H54 (cell line): ENCODE measurements around the gene TTLL11.
A peak's percentile ranks its signal among the peaks of the same experiment; 100 is the strongest.
"Not testable (repeated sequence)": the region's sequence is repeated elsewhere in the genome, so short reads cannot be mapped to it uniquely, and the experiment has no call there.

Experiments
- DNase-seq: peaks from one replicate; pipeline ENCODE4 v3.0.0; 2011; ENCODE audit warnings: low spot score, mixed read lengths; ENCODE audit not compliant: insufficient read length
- FAIRE-seq: peaks from 3 replicates; lab custom pipeline; 2011; peaks lifted over from hg19 to GRCh38; lab: Jason Lieb, UNC
- POLR2A ChIP-seq: IDR thresholded peaks from 2 replicates; pipeline ENCODE4 v1.6.1; 2011; ENCODE audit warnings: low read depth, mild to moderate bottlenecking, low read length

Gene TTLL11

DNA sequence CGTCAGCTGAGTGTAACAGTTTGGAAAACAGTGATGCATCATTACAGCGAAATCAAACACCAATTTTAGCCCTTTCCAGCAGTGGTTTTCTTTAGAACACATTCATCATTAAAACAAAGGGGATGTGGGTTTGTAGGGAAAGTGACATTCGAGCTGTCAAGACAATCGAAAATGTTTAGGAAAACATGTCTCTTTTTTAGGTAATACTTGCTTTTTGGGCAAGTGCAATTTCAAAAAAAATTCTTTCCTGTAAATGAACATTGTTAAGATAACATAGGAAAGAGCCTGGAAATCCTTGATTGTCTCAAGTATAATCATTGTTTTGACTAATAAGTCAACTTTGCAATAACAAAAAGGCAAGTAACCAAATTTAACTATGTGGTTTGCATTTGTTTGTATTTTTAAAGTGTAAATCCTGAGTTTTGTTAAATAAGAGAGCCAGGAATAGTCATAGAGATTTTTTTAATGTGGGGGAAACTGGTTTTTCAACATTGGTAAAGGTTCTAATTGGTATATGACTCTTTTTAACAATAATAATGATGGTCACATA is 182.5 kb downstream of the TTLL11 start:
- DNase-seq (no peak), FAIRE-seq (no peak)
- no peak for TF ChIP-seq POLR2A

DNA sequence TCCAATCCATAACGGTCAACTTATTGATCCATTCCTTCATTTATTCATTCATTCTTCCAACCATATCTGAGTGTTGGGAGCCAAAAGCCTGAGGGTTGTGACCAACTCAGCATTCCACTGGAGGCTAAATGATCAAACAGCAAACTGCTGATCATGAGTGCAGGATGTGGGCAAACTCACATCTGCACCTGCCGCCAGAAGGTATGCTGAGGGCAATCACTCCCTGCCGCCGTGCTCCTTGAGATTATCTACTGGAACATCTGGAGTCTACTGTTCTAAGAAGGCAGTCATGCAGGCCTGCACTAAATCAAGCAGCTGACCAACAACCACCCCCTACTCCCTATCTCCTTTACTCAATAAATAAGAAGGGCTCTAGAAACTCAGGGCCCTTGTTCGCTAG is 184.0 kb downstream of the TTLL11 start:
- FAIRE-seq: no peak
- DNase-seq: no peak
- no peak for TF ChIP-seq POLR2A

DNA sequence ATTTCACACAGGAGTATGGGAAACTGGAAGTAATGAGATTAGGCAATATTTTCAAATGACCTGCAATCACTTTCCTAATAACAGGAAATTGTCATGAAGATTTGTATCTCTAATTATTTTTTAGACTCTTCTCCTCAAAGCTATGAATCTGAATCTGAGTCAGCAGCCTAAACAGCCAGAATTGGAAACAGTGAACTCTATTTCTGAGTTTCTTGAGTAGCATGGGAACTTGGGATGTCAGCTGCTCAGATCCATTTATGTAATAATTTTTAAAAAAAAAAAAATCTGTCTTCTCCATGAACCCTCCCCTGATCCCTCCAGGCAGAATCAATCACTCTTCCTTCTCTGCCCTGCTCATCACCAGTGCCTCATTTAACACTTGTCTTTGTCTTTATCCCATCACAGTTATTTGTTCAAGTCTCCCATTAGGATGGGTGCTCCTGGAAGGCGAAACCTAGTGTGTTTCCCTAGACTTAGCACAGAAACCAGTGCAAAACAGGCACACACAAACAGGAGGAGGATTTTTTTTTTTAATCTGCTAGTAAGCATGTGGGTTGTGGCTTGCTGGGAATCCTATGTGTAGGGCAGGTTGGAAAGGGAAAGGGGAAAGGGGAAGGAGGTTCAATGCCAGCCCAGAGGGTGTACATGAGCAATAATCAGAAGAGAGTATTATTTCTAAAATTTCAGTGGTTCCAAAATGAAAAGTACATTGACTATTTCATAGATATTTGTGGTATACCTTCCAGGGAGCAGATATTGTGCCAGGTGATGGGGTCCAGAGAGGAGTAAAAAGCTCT is 186.8 kb downstream of the TTLL11 start:
- DNase-seq (no peak), FAIRE-seq (no peak)
- no peak for TF ChIP-seq POLR2A

DNA sequence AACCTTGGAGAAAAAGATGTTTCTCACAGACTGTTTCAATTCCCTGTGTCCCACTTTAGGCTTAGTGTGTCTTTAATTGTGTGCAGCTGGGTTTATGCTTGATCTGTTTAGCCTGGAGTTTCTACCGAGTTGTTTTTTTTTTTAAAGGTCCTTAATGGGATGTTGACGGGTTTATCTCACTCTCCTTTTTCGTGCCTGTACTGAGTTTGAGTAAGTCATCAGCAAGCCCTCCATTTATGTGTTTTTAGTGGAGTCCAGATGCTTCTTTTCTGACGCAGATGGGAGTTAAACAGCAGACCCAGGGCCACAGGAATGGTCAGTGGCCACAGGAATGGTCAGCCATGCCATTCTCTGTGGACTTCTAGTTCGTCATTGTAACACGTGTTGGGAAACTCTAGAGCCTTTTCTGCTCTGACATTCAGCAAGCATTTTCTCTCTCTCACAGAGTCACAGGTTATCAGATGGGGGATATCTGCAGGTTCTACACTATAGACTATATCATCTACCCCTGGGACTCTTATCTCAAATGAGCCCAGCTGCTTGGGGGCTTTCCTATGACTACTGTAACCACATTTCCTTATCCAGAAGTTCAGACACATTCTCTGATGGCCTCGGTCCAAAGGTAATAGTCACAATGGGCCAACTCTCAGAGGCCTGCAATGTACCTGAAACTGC is 190.5 kb downstream of the TTLL11 start:
- TF ChIP-seq POLR2A: no peak
- FAIRE-seq (no peak), DNase-seq (no peak)

DNA sequence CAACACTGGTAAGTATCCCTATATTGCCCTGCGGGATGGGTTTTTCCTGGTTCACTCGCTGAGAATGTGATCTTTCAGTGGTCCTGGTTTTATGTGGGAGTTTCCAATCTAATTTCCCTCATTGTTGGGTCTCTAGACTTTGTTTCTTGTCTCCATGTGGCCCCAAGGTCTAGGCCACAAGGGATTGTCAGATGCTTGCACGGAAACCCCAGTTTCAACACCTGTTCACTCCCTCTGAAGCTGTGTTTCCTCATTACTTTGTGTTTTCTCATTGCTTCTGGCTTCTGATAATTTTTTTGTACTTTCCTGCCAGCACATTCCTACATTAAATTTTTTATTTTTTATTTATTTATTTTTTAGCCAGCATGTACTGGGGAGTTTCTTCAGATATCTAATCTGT is 191.5 kb downstream of the TTLL11 start:
- FAIRE-seq: no peak
- no peak for TF ChIP-seq POLR2A

DNA sequence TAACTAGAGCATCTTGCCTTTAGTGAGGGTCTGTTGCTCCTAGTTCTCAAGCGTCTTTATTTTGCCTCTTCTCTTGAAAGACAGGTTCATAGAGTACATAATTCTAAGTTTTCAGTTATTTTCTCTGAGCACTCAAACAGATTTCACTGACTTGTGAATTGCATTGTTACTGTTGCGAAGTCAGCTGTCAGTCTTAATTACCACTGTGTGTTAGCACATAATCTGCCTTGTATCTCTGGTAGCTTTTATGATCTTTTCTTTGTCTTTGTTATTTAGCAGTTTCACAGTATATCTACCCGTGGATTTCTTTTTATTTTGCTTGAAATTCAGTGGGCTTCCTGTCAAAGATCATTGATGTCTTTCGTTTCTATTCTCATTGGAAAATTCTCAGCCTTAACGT is 192.9 kb downstream of the TTLL11 start:
- no peak for TF ChIP-seq POLR2A
- no peak for FAIRE-seq
- no peak for DNase-seq

More for the DNA sequence above, 191.5 kb downstream of the TTLL11 start:
- DNase-seq: no peak

DNA sequence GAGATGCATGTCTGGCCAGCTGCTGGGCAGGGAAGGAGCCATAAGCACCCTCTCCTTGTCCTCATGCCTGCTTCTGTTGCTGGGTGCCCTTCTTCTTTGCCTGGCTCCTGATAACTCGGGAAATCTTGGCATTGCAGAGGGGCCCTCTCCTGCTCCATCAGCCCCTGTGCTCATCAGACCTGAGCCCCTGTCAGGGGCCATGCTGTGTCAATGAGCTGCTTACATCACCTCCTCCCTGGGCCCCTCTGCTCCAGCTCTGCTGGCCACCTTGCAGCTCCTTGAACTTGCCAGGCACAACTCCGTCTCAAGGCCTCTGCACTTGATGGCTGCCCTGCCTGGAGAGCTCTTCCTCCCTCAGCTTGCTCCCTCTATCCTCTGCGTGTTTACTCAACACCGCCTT is 194.3 kb downstream of the TTLL11 start:
- DNase-seq (no peak), FAIRE-seq (no peak)
- TF ChIP-seq POLR2A: no peak

DNA sequence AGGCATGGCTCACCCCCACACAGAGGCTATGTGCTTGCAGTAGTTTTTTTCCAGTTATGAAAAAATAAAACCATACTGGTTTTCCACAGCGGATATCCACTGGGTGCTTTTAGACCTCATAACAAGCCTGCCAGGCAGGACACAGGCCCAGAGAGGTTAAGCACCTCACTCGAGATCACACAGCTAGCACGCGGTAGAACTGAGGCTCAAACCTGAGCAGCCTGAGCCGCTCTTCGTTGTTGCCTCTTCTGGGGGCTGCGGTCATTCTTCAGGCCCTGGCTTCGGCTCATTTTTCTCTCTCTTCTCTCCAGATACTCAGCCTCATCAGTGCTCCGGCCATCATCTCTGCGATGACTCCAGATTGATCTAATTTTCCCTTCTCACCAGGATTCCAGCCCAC is 196.0 kb downstream of the TTLL11 start:
- DNase-seq: no peak
- TF ChIP-seq POLR2A: no peak
- no peak for FAIRE-seq

DNA sequence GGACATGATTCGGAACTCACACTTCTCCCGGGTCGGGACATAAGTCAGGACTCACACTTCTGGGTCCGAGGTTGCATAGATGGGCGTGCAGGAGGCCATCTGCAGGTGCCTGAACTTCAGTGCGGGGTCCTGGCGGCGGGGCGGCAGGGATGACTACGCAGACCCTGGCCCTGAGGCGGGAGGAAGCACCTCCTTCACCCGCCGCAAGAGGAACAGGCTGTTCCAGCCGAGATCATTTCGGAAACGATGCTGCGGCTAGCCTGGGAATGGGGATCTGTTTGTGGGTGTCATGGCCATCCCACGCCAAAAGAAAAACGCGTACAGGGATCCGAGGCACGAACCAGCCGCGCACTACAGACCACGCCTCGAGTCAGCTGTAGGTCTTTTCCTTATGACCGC is 196.6 kb downstream of the TTLL11 start:
- DNase-seq: no peak
- TF ChIP-seq POLR2A: no peak
- no peak for FAIRE-seq

DNA sequence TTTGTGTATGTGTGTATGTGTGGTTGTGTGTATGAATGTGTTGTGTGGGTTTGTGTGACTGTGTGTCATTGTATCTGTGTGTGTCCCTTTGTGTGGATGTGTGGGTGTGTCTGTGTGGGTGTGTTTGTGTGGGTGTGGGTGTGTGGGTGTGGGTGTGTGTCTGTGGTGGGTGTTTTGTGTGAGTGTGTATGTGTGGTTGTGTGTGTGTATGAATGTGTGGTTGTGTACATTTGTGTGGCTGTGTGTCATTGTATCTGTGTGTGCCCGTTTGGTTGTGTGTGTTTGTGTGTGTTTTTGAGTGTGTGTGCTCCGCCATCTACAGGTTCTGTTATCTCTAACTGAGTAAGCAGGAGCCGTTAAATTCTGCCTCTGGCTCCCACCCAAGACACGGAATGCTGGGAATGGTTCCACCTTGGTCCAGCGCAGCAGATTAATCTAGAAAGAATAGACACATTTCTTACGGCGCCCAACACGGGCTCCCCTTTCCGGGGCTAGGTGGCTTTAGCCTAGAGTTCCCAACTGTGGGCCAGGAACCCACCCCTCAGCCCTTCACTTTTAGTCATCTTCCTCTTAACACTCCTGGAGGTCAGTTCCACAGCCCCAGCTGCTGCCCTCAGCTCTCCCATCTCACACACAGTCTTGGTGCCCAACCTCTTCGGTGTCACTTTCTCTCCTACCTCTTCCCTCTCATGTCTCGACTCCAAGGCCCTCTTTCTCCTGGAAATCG is 197.1 kb downstream of the TTLL11 start:
- no peak for FAIRE-seq
- TF ChIP-seq POLR2A: no peak
- DNase-seq: no peak

DNA sequence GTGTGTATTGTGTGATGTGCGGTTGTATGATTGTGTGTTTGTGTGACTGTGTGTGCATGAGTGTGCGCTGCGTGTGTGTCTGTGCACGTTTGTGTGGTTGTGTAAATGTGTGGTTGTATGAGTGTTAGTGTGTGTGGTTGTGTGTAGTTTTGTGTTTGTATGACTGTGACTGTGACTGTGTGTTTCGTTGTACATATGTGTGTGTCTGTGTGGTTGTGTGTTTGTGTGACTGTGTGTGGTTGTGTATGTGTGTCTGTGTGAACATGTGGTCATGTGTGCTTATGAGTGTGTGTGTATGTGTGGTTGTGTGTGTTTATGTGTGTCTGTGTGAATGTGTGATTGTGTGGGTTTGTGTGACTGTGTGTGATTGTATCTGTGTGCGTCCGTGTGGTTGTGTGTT is 197.8 kb downstream of the TTLL11 start:
- peak; percentile 69 for FAIRE-seq
- no peak for TF ChIP-seq POLR2A

DNA sequence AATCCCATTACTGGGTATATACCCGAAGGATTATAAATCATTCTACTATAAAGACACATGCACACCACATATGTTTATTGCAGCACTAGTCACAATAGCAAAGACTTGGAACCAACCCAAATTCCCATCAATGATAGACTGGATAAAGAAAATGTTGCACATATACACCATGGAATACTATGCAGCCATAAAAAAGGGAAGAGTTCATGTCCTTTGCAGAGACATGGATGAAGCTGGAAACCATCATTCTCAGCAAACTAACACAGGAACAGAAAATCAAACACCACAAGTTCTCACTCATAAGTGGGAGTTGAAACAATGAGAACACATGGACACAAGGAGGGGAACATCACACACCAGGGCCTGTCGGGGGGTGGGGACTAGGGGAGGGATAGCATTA is 198.7 kb downstream of the TTLL11 start:
- DNase-seq, FAIRE-seq: not testable (repeated sequence)

More for the DNA sequence above, 197.8 kb downstream of the TTLL11 start:
- no peak for DNase-seq

DNA sequence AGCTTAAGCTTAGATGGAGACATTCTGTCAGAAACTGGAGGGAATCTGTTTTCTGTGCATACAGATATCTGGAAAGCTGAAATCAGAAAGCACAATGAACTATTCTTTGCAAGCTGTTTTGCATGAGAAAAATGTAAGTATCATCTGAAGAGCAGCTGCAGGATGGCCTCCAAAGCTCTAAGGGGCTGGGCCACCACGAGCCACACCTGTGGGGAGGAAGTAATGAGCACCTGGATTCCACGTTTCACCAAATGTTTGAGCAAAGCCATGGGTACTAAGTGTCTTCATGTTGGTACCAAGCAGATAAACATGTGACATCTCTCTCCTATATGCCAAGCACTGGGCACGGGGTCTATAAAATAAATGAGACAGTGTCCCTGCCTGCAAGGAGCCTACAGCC is 199.3 kb downstream of the TTLL11 start:
- DNase-seq (no peak), FAIRE-seq (no peak)
- TF ChIP-seq POLR2A: no peak

DNA sequence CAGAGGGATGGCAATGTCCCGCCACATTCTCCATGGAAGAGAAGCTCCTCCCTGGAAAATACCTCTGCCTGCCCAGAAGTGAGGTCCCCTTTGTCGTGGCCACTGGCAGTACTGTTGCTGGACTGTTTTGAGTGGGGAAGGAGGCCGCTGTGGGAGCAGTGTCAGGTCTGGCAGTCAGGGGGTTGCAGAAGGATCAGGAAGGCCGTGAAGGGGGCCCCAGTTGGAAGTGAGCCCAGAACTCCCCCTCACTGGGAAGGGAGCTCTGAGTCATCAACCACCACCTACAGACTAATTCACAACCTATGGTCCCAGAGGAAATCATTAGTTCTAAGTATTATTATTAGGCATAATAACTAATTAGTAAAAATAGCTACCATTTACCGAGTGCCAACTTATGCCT is 200.4 kb downstream of the TTLL11 start:
- TF ChIP-seq POLR2A: no peak
- no peak for DNase-seq
- FAIRE-seq: no peak
